Tibial nerve (tissue), 3 donors: ENCODE measurements around the gene LRRC1.

Experiments
- POLR2A ChIP-seq, 2 donors: fragments of 450-650 bp; IDR thresholded peaks; one replicate each; pipeline ENCODE4 v1.6.1; 2017; ENCODE audit warnings: antibody characterized with exemption in 2 of 2, mild to moderate bottlenecking in 2 of 2, moderate library complexity in 2 of 2
- TF ChIP-seq, protein P1 (sequence below), 5 experiments: fragments of 200-600 bp in 3 of 5; fragments of 450-650 bp in 2 of 5; sonication (generic) in 3 of 5; IDR thresholded peaks; one replicate each; pipeline ENCODE4 v1.5.1; 2016 to 2019; ENCODE audit warnings: antibody characterized with exemption in 5 of 5, mild to moderate bottlenecking in 3 of 5, moderate library complexity in 2 of 5

DNA sequence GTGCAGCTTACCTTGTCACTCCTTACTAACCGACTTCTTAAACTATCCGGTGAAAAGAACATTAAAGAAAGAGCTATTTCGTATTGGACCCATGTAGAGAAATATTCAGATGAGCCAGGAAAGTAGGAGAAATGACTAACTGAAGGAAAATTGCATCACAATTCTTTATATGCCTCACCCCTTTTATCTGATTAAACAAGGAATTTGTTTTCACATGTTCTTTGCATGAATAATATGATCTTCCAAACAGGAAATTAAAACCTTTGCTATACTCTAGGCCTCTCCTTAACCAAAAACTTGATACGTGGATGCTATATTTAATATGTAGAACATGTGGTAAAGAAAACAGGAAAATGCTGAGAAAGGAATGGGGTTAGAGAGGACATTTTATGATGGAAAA is 41.9 kb upstream of the LRRC1 start:
- TF ChIP-seq, protein P1, sequence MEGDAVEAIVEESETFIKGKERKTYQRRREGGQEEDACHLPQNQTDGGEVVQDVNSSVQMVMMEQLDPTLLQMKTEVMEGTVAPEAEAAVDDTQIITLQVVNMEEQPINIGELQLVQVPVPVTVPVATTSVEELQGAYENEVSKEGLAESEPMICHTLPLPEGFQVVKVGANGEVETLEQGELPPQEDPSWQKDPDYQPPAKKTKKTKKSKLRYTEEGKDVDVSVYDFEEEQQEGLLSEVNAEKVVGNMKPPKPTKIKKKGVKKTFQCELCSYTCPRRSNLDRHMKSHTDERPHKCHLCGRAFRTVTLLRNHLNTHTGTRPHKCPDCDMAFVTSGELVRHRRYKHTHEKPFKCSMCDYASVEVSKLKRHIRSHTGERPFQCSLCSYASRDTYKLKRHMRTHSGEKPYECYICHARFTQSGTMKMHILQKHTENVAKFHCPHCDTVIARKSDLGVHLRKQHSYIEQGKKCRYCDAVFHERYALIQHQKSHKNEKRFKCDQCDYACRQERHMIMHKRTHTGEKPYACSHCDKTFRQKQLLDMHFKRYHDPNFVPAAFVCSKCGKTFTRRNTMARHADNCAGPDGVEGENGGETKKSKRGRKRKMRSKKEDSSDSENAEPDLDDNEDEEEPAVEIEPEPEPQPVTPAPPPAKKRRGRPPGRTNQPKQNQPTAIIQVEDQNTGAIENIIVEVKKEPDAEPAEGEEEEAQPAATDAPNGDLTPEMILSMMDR (IDR thresholded peaks at IDR 0.05): no peak
- TF ChIP-seq POLR2A (IDR thresholded peaks at IDR 0.05): no peak
